A172 (cell line): ENCODE data around the gene TECPR2. TPM values are rescaled to one million over a fixed set of nuclear protein-coding genes. Genes with fewer than 3 reads are reported as not detected.
"Not testable (repeated sequence)": the region's sequence is repeated elsewhere in the genome, so short reads cannot be mapped to it uniquely, and the experiment has no call there.

ENCODE experiments used
- DNase-seq: peaks from one replicate; pipeline ENCODE4 v3.0.0-alpha.2; 2015; ENCODE audit warnings: low spot score
- total RNA-seq: library from RNA; depleted of rRNA; stranded (reverse); fragments of >200 nt; shearing (Covaris generic); gene quantifications from 2 replicates; pipeline ENCODE4 v1.2.3, GENCODE V29; 2014

TECPR2 gene
- total RNA-seq, 1 experiment from 2014 or later = 2.4 TPM

DNA sequence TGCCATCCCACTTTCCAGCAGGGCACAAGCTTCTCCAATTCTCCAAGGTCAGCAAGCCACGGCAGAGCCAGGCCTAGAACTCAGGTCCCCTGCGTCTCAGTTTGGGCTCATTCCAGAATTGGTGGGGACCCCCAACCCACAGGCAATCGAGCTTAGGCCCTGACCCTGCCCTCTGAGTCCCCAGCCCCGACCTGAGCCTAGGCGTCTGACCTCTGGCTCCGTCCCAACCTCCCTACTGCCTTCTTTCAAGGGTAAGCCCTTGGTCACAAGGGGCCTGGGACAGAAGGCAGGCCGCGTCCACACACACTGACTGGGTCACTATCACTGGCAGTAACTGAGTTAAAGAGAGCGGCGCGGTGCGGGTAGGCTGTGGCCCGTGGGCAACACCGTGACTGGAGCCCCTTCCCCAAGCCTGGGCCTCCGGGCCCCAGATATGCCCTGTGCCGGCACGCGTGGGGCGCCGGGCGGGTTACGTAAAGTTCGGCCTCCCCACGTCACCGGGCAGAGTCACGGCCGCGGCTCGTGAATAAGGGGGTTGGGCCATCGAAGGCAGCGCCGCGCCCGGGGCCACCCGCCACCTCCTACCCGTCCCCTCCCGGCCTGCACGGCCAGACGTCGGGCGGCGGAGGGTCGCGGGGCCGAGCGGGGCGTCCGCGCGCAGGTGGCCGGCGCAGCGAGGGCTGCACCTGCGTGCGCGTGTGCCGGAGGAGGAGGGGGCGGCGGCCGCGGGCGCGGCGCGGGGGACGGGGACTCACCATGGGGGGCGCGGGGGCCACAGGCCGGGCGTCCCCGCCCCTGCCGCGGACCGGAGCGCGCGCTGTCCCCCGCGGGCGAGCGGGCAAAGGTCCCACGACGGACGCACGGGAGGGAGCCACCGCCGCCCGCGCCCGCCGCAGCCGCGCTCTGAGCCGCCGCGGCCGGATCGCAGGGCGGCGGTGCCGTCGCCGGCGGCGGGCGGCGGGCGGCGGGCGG, 146.3 kb downstream of the TECPR2 start:
- no peak for DNase-seq

DNA sequence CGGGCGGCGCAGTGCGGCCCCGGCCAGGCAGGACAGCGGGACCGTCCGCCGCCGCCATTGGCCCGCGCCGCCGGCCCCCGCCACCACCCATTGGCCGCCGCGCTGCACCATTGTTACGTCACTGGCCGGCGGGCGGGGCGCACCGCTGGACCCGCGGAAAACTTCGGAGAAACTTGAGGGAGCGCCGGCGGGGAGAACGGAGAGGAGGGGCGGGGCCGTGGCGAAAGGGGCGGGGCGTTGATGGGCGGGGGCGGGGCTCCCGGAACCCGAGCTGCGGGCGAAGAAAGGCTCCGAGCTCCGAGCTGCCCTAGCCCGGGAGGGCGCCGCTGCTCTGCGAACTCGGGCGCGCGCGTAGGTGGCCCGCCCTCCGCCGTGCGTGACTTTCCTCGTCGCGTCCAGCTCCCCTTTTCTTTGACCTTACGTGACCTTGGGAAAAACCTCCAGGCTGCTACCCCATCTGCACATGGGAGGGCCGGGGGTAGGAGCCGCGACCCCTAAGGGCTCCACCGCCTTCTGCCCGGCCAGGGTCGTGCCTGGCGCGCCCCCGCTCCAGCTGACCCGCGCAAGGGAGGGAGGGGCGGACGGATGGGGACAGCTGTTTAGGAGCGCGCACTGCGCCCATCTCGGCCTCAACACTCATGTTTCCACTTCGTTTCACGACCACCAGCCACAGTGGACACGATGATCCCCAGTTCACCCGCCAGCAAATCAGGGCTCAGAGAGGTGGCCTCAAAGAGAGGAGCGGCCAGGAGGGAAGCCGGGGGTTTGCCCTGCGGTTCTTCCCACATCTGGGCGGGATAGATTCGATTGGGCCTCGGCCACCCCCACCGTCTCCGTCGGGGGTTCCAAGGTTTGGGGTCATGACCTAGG, 147.2 kb downstream of the TECPR2 start, which contains the start of gene ANKRD9:
Gene ANKRD9 (minus strand): TSS at position 31 of the 870 bp plus-strand sequence. CDS start 1,887 bp downstream, outside the sequence.
- DNase-seq = peak; percentile 57

DNA sequence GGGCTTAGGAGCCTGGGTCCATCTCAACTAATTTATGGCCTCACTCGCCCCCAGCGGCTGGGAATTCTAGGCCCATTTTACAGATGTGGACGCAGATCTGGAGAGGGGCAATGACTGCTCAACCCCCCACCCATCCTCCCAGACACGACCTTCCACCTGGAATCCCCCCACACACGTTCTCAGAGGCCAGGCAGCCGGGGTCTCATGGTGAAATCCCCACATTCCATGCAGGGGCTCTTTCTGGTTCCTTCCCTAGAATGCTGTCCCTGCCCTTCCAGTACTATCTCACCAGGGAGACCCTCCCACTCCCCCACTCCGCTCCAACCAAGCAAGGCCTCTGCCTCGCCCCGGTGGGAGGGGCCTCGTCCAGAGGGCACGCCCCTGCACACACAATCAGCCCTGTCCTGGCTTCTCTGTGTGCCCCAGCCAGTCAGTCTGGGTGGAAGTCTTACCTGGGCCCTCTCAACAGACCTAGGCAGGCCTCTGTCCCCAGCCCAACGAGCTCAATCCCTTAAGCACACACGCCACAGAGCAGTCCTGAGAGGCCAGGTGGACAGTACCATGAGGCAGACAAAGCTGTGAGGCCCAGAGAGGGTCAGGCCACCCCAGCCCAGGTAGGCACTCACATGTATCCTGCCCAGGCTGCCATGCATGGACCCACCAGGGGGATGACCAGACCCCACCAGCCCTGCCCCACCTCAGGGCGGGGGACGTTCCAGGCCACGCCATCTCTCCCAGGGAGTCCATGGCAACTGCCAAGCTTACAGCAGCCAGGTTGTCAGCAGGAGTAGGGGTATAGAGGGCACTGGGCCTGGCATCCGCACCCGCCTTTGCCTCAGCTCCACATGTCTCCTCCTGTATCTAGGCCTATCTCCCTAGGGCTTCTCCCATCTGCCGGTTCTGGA, 148.1 kb downstream of the TECPR2 start:
- DNase-seq = no peak

DNA sequence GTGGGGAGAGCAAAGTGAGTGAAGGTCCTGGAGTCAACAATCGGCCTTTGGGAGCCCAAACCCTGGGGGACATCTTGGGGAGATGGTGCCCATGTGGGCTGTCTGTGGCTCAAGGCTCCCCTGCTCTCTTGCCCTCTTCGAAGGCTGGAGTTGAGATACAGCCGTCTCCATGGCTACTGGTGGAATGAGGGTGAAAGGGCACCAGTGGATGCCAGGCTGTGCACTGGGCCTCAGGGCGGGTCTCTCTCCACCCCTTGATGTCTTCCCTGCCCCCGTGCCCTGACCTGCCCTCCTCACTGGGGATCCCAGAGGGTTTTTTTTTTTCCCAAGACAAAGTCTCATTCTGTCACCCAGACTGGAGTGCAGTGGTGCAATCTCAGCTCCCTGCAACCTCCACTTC, 148.8 kb downstream of the TECPR2 start:
- no peak for DNase-seq

DNA sequence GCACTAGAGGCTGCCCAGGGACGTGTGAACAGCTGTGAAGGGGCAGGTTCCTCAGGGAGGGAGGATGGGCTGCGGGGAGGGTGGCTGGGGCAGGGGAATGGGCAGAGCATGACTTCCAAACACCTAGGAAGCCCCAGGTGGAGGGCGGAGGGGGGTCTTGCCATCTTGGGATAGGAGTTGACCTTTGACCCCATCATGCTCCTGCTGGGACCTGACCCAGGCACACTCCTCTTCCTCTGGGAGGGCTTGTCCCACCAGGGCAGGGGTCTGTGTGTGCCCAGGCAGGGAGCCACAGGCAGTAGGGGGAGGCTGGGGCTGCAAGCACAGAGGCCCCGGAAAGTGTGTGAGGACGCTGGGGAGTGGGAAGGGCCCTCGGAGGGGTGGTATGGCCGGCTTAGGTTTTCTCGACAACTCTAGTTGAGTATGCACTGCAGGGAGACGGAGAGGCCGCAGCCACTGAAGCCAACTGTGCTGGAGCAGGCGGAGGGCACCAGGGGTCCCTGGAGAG, 150.1 kb downstream of the TECPR2 start:
- no peak for DNase-seq

DNA sequence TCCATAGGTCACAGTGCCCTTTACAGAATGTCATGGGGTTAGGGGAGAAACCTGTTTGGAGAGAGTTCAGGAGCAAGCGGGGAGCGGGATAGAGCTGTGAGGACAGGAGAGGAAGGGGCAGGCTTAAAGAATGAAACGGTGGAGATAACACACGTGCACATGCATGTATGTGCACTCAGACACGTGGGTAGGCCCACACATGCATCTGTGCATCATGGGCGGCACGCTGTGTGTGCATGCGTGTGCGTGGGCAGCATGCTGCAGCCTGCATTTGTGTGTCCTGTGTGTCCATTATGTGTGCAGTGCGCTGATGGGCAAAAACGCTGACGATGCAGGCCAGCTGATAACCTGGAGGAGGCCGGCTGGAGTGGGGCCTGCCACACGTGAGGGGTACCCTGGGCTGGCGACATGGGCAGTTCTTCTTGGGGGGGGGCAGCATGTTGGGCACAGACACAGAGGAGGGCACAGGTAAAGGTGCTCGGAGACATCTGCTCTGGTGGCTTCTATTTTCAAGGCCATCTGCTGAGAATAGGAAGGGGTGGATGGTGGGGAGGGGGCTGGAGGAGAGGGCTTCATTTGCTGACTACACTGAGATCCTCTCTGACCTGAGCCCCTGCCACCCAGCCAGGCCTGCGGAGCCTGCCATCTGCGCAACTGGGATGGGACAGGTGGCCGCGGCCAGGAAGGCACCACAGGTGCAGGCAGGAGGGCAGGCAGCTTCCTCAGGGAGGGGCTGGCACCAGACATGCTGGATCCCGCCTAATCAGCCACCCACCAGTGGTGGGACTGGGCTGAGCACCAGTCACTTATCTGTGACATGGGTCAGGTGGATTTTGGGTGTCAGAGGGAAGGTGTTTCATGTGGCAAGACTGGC, 151.4 kb downstream of the TECPR2 start:
- DNase-seq = no peak

DNA sequence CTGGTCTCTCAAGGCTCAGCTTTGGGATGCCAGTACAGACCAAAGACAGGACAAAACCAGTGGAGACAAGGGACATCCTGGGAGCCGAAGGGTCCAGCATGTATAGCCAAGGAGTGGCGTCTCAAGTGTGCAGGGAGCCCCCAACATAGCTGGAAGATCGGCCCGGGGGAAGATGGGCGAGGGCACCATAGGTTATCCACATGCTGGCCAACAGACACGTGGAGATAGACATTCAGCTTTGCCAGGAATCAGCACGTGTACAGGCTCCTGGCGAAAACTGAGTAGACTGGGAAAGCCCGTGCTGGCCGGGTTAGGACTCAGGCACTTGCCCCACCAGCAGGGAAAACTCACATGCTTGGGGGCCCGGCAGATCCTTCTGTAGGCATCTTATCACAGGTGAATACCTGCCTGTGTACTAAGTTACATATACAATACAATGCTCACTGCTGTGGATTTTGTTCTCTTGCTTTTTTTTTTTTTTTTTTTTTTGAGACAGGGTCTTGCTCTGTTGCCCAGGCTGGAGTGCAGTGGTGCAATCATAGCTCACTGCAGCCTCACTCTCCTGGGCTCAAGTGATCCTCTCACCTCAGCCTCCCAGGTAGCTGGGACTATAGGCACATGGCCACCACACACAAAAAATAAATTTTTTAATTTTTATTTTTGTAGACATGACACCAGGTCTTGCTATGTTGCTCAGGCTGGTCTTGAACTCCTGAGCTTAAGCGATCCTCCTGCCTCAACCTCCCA, 152.4 kb downstream of the TECPR2 start:
- no peak for DNase-seq

DNA sequence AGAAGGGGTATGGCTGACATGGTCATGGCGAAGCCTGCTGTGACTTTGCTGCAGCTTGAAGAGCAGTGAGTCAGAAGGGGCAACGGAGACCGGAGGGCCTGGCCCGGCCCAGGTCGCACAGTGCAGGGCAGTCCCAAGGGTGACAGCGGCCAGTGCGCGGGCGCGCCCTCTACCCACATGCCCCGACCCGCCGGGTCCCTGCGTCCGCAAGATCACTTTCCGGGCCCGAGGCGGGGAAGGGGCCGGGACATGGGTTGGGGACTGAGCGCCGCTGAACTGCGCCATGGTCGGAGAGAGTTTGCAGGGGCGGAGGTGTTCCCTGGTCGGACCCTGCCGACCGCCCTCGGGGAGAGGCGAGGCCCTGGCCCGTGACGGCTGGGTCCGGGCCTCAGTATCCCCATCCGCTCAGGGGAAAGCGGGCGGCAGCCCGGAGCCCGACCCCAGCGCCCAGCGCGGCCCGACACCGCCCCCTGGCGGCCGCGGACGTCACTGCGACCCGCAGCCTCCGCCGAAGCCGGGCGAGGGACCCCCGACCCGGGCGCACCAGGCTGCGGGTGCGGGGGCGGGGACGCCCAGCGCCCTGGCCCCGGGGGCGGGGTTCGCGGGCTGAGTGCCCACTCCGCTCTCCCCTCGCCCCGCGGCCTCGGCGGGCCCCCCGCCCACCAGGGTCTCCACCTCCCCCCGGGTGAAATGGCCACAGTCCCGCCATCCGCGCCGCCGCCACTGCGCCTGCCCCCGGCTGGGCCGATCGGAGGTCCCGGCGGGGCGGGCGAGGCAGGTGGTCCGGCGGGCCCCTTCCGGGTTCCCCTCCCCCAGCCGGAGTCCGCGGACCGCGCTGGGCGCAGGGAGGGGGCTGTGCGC, 154.0 kb downstream of the TECPR2 start:
- peak; percentile 13 for DNase-seq

DNA sequence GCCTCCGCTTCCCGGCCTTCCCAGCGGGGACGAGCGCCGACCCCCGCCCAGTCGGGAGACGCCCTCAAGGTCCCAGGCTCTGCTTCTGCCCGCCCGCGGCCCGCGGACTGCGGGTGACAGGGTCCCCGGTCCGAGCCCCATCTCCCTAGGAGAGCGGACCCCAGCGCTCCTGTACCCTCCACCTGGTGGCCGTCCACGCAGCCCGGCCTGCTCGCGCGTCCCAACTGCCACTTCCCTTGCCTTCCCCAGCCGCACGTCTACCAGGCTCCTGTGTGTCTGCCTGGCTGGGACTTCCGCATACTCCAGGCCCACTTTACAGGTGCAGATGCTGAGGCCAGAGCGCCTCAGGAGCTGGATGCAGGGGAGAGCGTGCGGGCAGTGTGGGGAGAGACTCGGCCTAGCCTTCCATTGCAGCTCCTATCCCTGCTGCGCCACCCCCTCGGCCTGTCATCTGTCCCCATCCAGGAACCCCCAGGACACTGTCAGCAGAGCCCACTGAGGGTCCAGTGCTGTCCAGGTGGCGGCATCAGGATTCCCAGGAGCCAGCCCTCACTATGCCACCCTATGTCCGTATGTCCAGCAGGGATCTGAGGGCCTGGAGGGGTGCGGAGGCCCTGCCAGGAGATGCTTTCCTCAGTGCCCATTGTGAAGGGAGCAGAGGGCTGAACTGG, 154.8 kb downstream of the TECPR2 start:
- no peak for DNase-seq

DNA sequence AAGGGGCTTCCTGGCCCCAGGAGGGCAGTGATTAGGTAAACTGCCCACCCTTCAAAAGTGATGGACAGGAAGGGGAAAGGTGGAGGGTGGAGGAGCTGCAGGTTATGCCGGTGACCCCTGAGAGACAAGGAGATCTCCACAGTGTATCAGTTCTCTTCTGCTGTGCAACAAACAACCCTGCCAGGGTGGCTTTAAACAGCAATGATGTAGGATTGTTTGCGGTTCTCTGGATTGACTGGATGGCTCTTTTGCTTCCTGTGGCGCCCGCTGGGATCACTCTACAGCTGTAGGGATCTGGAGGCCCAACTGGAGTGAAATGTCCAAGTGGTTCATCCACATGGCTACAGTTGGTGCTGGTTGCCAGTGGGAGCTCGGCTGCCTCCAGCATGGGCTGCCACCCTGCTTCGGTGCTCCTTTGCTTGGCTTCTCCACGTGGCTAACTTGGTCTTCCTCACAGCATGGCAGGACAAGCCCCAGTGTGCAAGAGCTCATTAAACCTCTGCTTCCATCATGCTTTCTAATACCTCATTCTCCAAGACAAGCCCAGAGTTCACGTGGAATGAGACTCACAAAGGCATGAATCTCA, 155.4 kb downstream of the TECPR2 start:
- DNase-seq = no peak

DNA sequence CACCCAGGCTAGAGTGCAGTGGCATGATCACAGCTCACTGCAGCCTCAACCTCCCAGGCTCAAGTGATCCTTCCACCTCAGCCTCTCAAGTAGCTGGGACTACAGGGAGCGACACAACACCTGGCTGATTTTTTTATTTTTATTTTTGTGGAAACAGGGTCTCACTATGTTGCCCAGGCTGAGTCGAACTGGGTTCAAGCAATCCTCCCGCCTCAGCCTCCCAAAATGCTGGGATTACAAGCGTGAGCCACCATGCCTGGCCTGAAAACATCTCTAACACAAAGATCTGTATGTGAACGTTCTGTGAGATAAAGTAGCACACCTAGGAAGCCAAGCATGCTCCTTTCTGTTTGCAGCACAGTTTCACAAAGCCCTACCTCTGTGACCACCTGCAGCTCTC, 157.0 kb downstream of the TECPR2 start:
- not testable (repeated sequence) for DNase-seq

DNA sequence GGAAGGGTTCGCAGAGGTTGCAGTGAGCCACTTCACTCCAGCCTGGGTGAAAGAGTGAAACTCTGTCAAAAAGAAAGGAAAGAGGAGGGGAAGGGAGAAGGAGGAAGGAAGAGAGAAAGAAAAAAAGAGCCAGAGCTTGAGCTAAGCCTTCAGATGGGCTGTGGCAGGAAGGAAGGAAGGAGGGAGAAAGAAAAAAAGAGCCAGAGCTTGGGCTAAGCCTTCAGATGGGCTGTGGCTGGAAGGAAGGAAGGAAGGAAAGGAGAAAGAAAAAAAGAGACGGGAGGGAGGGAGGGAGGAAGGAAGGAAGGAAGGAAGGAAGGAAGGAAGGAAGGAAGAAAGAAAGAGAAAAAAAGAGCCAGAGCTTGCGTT, 160.4 kb downstream of the TECPR2 start:
- no peak for DNase-seq

DNA sequence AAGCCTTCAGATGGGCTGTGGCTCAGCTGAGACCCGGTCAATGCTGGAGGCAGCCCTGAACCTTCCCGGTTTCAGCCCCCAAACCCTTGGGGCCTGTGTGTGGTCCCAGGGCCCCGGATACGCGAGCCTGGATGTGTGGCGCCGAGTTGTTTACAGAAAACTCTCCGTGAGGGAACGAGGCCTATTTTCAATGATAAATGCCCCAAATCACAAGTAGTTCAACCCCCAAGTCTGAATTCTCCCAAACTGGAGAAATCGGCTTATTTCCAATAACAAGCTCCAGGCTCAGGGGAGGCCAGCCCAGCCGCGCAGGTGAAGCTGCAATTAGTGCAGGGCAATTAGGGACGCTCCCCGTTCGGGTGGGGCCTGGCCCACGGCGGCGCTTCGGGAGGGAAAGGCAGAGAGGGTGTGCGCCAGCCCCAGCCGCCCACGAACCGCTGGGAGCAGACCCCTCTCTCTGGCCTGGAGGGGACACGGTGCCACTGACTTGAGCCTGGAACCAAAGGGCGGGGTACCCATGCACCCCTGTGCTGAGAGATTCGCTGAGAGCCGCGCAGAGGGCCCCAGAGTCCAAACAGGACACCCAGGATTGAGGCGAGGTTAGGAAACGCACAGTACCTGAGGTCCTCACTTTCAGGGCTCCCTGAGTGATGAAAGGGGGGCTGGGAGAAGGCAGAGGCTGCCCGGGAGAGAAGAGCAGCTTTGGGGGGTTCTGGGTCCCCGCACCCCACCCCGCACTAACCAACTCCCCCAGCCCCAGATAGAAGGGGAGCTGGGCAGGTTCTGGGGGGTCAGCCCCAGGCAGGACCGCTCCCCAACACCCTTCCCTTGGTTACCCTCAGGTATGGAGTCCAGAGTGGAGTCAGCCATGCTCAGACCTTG, 161.1 kb downstream of the TECPR2 start:
- no peak for DNase-seq

DNA sequence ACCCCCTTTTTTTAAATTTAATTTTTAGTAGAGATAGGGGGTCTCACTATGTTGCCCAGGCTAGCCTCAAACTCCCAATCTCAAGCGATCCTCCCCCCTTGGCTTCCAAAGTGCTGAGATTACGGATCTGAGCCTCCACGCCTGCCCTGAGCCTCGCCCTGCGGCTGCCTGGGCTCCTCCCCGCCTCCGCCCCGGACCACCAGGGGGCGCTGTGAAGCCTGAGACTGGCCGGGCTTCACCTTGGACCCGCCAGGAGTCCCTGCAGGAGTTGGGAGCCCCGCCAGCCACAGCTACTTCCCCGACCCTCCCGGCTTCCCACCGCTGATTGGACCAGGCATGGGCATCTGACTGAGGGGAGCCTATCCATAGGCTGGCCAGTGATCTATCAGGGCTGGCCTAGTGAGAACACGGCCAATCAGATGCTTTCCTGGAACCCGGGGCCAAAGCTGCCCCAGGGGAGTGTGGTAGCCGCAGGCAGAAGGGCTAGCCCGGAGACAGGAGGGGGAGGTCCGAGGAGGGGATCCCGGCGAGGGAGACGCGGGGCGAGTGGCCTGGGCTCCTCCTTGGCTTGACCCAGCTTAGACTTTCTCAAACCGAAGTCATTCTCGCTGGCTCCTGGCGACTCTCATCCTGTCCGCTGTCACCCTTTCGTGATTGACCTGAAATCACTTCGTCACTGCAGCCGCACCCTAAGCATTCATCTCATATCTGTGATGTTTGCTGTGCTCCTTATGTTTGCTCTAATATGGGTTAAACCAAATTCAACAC, 161.9 kb downstream of the TECPR2 start:
- peak; percentile 93 for DNase-seq

DNA sequence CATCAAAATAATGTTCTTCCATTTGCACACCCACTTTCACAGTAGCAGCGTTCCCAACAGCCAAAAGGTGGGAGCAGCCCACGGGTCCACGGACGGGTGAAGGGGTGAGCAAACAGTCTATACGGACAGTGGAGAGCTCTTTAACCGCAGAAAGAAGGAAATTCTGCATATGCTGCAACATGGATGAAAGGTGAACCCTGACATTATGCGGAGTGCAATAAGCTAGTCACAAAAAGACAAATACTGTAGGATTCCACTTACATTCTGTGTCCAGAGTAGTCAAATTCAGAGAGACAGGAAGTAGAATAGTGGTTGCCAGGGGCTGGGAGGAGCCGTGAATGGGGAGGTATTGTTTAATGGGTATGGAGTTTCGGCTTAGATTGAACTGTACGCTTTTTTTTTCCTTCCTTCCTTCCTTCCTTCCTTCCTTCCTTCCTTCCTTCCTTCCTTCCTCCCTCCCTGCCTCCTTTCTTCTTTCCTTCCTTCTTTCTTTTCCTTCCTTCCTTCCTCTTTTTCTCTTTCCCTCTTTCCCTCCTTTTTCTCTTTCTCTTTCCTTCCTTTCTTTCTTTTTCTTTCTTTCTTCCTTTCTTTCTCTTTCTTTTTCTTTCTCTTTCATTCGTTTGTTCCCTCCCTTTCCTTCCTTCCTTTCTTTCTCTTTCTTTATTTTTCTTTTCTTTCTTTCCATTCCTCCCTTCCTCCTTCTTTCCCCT, 162.6 kb downstream of the TECPR2 start:
- DNase-seq = peak; percentile 46
